HepG2 (cell line): ENCODE measurements around the gene PPM1G. TPM values are rescaled to one million over a fixed set of nuclear protein-coding genes. Genes with fewer than 3 reads are reported as not detected.

Source experiments
- ATM ChIP-seq: fragments of 450-650 bp; IDR thresholded peaks from 2 replicates; pipeline ENCODE4 v1.7.1; 2017; ENCODE audit warnings: mild to moderate bottlenecking, borderline replicate concordance
- CEBPZ ChIP-seq: IDR thresholded peaks from 2 replicates; pipeline ENCODE4 v1.6.1; 2012; ENCODE audit warnings: low read length, improper control_type of control experiment
- FOSL2 ChIP-seq: sonication (generic); formaldehyde crosslinking; IDR thresholded peaks from 2 replicates; pipeline ENCODE4 v1.4.0; 2020; ENCODE audit warnings: missing genetic modification reagents
- GLI4 ChIP-seq: sonication (generic); formaldehyde crosslinking; IDR thresholded peaks from 2 replicates; pipeline ENCODE4 v1.5.1; 2020; ENCODE audit warnings: missing genetic modification reagents, mild to moderate bottlenecking, moderate library complexity, borderline replicate concordance
- HIC2 ChIP-seq: sonication (generic); formaldehyde crosslinking; IDR thresholded peaks from 2 replicates; pipeline ENCODE4 v1.9.0; 2022; ENCODE audit warnings: low read depth, missing genetic modification reagents
- HMGA1 ChIP-seq: sonication (generic); formaldehyde crosslinking; conservative IDR thresholded peaks from 2 replicates; pipeline ENCODE4 v1.4.0; 2020; ENCODE audit warnings: missing genetic modification reagents
- HOXD1 ChIP-seq: sonication (generic); formaldehyde crosslinking; IDR thresholded peaks from 2 replicates; pipeline ENCODE4 v1.5.0; 2020; ENCODE audit warnings: missing genetic modification reagents
- MLXIP ChIP-seq: sonication (generic); formaldehyde crosslinking; IDR thresholded peaks from 2 replicates; pipeline ENCODE4 v1.9.0; 2021; ENCODE audit warnings: missing genetic modification reagents, borderline replicate concordance
- NFE2L2 ChIP-seq: fragments of 150-350 bp; IDR thresholded peaks from 2 replicates; pipeline ENCODE4 v1.6.1; 2014; ENCODE audit warnings: low read length
- PAWR ChIP-seq: sonication (generic); formaldehyde crosslinking; IDR thresholded peaks from 2 replicates; pipeline ENCODE4 v1.4.0; 2020; ENCODE audit warnings: missing genetic modification reagents, mild to moderate bottlenecking, borderline replicate concordance
- SP4 ChIP-seq: sonication (generic); formaldehyde crosslinking; IDR thresholded peaks from 2 replicates; pipeline ENCODE4 v1.8.1; 2023; ENCODE audit warnings: mild to moderate bottlenecking, missing genetic modification reagents
- TARDBP ChIP-seq: sonication (generic); formaldehyde crosslinking; IDR thresholded peaks from 2 replicates; pipeline ENCODE4 v1.8.0; 2022; ENCODE audit warnings: mild to moderate bottlenecking, missing genetic modification reagents
- YEATS2 ChIP-seq: sonication (generic); formaldehyde crosslinking; IDR thresholded peaks from 2 replicates; pipeline ENCODE4 v1.4.0; 2020; ENCODE audit warnings: missing genetic modification reagents, borderline replicate concordance
- ZNF101 ChIP-seq: sonication (generic); formaldehyde crosslinking; IDR thresholded peaks from 2 replicates; pipeline ENCODE4 v1.4.0; 2020; ENCODE audit warnings: mild to moderate bottlenecking, low read depth, missing genetic modification reagents, borderline replicate concordance
- ZNF124 ChIP-seq: sonication (generic); formaldehyde crosslinking; IDR thresholded peaks from 2 replicates; pipeline ENCODE4 v1.4.0; 2020; ENCODE audit warnings: missing genetic modification reagents
- ZNF331 ChIP-seq: sonication (generic); formaldehyde crosslinking; IDR thresholded peaks from 2 replicates; pipeline ENCODE4 v1.4.0; 2020; ENCODE audit warnings: missing genetic modification reagents
- ZNF550 ChIP-seq: sonication (generic); formaldehyde crosslinking; IDR thresholded peaks from 2 replicates; pipeline ENCODE4 v1.4.0; 2020; ENCODE audit warnings: mild to moderate bottlenecking, missing genetic modification reagents, borderline replicate concordance
- ZSCAN30 ChIP-seq: sonication (generic); formaldehyde crosslinking; IDR thresholded peaks from 2 replicates; pipeline ENCODE4 v1.5.0; 2020; ENCODE audit warnings: mild to moderate bottlenecking, missing genetic modification reagents
- ZSCAN5A ChIP-seq: sonication (generic); formaldehyde crosslinking; IDR thresholded peaks from 2 replicates; pipeline ENCODE4 v1.8.0; 2022; ENCODE audit warnings: mild to moderate bottlenecking, missing genetic modification reagents, borderline replicate concordance
- polyA plus RNA-seq, 8 experiments: library from polyadenylated mRNA; depleted of rRNA in 3 of 8; stranded (reverse) in 7 of 8; unstranded in 1 of 8; fragments of >200 nt; fragmentation: Illumina TruSeq in 4 of 8; extraction: Trizol in 4 of 8; gene quantifications; 2 replicates each; pipeline versions ENCODE4 v1.2.1 to v1.2.3, GENCODE V29; 2011 to 2016; ENCODE audit warnings: low read depth in 4 of 8, missing spikeins in 1 of 8, mixed read lengths in 1 of 8; ENCODE audit not compliant: insufficient read depth in 1 of 8
- total RNA-seq, 5 experiments: library from RNA; depleted of rRNA; stranded (reverse); fragments of >200 nt; fragmentation: Illumina TruSeq; extraction: Trizol; gene quantifications; 2 replicates each; pipeline ENCODE4 v1.2.3, GENCODE V29; 2016; ENCODE audit warnings: low read depth in 1 of 5

Gene PPM1G
- total and polyA plus RNA-seq, 2 of the 13 experiments (the other 11 are each of a cell fraction or from before 2014, with no cell fraction given) = 58.2 to 213 TPM

GRCh38 chr2:27353762-27354596, 55.4 kb downstream of the PPM1G start (continued):
- no peak for TF ChIP-seq HIC2 (CRISPR knock-in tag)
- peak; percentile 42; the same call in 1 of the 2 replicates for TF ChIP-seq SP4 (CRISPR knock-in tag)
- no peak for TF ChIP-seq ATM
- no peak; the same call in 1 of the 2 replicates for TF ChIP-seq YEATS2
- TF ChIP-seq NFE2L2 = no peak
- no peak for TF ChIP-seq ZSCAN30 (CRISPR knock-in tag)
- TF ChIP-seq FOSL2 (CRISPR knock-in tag) = peak; percentile 35
- no peak for TF ChIP-seq ZNF101
- TF ChIP-seq CEBPZ = no peak
- no peak for TF ChIP-seq PAWR (CRISPR knock-in tag)
- no peak for TF ChIP-seq HMGA1 (CRISPR knock-in tag)
- TF ChIP-seq TARDBP (CRISPR knock-in tag) = peak; percentile 51; the same call in 1 of the 2 replicates
- no peak for TF ChIP-seq HOXD1 (CRISPR knock-in tag)
- TF ChIP-seq GLI4 (CRISPR knock-in tag) = peak; percentile 20; the same call in 1 of the 2 replicates
- TF ChIP-seq ZNF331 = no peak
- TF ChIP-seq MLXIP = 0 out of 2 replicates have a peak, but pooled peaks have one; percentile 49
- TF ChIP-seq ZNF124 (CRISPR knock-in tag) = no peak
- no peak for TF ChIP-seq ZSCAN5A (CRISPR knock-in tag)
- TF ChIP-seq ZNF550 (CRISPR knock-in tag) = no peak
